Stimulated activated CD4-positive, alpha-beta T cell treated with anti-CD3 and anti-CD28 coated beads, Interleukin-1b, Interleukin-23, amount 100 ng/mL, for 24 hours (primary cell): Measurements from ENCODE around the gene THAP5.

Source experiments
- DNase-seq, 4 experiments: peaks; one replicate each; pipeline ENCODE4 v3.0.0-alpha.2; 2020; ENCODE audit warnings: low read depth in 4 of 4, low spot score in 1 of 4

Gene THAP5, protein sequence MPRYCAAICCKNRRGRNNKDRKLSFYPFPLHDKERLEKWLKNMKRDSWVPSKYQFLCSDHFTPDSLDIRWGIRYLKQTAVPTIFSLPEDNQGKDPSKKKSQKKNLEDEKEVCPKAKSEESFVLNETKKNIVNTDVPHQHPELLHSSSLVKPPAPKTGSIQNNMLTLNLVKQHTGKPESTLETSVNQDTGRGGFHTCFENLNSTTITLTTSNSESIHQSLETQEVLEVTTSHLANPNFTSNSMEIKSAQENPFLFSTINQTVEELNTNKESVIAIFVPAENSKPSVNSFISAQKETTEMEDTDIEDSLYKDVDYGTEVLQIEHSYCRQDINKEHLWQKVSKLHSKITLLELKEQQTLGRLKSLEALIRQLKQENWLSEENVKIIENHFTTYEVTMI

DNA sequence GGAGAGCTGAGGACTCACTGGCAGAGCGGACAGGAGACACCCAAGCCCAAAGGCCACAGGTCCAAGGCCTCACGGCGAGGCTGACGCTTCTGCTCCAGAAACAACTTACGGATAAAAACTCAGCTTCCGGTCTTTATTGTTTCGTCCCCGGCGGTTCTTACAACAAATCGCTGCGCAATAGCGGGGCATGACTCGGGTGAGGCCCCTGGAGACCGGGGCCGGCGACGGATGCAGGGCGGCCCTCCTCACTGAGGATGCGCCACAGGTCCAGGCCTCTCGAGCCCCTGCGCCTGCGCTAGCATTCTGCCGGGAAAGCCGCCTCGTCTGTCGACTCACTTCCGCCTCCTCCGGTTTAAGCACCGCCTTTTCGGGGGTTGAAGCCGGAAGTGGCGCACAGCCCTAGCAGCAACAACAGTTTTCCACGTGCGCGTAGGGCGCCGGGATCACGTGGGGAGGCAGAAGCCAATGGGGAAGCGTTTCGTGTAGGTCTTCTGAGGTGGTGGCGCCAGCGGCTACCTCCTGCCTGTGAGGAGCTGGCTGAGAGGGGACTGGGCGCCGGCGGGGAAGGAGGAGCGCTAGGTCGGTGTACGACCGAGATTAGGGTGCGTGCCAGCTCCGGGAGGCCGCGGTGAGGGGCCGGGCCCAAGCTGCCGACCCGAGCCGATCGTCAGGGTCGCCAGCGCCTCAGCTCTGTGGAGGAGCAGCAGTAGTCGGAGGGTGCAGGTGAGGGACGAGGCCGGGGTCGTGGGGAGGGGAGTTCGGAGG, at the start of gene THAP5, which contains the start of gene DNAJB9:
Gene THAP5 (minus strand): TSS at position 326 of the 765 bp plus-strand sequence. CDS start 137 bp downstream, at position 189.
Gene DNAJB9 (plus strand): TSS at position 494 of the 765 bp plus-strand sequence. CDS start 1,853 bp downstream, outside the sequence.
- peak; percentile 89 to 99 (median 97) for DNase-seq

DNA sequence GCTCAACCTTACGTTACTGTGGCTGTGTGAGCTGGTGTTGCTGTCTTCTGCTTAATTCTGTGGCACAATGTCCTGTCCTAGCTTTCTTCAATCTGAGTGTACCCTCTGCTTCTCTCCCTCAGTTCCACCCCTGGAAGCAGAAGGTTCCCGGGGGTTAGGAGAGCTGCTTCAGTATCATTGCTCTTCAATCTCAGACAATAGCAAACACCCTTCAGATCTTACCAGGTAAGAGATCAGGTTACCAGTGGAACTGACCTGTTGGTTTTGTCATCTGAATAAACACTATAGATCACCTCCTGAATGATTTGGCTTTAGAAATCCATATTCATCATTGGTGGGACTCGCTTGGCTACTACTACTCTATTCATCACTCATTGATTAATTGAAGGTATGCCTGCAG, 48.5 kb upstream of the THAP5 start:
- no peak for DNase-seq

DNA sequence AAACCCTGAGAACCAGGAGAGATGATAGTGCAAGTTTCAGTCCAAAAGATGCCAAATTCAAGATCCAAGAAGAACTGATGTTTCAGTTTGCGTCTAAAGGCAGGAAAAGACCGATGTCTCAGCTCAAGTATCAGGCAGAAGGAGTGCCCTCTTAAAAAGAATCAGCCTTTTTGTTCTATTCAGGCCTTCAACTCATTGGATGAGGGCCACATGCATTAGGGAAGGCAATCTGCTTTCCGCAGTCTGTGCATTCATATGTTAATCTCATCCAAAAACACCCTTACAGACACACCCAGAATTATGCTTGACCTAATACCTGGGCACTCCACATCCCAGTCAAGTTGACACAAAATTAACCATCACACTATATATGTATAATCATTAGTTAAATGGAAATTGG, 45.4 kb upstream of the THAP5 start:
- no peak for DNase-seq

DNA sequence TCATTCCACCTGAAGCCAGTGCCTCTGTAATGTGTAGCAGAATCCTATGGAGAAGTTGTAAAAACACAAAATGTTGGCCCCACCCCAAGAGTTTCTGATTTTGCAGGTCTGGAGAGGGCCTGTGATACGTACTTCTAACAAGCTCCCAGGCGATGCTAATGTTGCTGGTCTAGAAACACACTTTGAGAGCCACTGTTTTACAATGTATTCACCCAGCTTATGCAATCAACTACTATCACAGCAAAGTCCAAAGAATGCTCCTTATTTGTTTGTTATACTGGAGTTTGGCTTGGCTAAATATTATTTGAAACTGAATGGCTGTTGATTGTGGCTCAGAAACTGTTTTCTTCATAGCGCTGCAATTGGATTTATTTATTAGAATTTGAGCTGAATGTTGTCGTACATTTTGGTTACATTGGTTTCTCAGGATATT, 44.5 kb upstream of the THAP5 start:
- DNase-seq, result no peak

DNA sequence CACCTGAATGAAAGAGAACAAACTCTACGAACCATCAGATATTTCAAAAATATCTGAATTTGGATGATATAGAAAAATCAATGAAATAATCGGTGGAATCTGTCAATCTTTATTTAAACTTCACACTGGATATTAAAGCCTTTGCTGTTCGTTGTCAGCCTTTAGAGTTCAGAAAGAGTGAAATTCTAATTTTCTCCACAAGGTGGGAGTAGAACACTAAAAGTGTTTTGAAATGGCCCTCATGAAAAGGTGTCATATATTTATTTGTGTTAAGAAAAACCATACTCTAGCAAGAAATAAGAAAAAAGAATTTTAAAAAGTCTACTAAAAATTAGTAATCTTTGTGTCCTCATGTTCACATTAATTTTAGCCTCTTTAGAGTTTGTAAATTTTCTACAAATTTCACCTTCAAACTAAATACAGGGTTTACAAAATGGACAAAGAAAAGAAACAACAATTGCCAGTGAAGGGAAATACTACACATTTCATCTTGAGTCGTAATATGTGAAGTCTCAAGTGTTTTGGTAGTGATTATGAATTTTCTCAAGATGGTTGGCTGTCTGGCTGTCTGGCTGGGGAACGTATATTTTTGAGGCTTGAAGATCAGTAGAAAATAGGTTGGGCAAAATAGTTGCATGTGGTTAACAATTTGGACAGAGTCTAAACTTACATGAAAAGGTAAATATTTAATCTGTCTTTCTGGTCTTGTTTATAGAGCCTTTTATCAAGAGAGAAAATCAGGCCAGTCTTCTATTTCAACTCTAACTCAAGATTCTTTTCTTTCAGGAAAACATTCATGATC, 43.8 kb upstream of the THAP5 start:
- DNase-seq, result no peak

DNA sequence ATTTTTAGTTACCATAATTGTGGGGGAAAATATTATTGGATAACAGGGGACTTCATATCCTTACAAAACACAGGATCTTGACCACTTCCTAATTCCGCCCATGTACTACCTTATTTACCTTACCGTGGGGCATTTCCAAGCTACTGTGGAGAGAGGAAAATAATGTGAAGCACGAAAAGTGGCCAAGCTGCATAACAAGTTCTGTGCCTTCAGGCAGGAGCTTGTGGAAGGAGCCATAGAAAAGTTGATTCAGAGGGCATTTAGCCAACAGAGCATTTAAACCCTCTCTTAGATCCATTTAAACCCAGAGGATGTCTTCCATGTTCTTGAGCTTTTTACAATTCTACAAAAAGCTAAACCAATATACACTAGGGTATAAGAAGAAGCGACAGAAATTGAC, 41.8 kb upstream of the THAP5 start:
- no peak for DNase-seq

DNA sequence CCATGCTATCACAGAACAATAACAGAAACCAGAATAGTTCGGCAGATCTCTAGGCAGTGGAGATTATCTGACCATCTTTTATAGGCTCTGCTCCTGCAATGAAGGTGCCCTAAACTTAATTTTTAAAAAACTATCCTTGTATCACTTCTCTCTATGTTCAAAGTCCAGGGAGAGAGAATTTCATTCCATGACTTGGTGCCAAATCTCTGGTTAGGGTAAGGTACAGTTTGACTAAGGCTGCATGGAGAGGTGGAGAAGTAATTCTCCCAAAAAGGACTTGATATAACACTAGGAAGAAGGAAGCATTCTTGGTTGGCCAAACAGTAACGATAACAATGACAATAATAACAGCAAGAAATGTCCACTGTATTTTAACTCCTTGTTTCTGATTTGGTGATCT, 40.1 kb upstream of the THAP5 start:
- no peak for DNase-seq

DNA sequence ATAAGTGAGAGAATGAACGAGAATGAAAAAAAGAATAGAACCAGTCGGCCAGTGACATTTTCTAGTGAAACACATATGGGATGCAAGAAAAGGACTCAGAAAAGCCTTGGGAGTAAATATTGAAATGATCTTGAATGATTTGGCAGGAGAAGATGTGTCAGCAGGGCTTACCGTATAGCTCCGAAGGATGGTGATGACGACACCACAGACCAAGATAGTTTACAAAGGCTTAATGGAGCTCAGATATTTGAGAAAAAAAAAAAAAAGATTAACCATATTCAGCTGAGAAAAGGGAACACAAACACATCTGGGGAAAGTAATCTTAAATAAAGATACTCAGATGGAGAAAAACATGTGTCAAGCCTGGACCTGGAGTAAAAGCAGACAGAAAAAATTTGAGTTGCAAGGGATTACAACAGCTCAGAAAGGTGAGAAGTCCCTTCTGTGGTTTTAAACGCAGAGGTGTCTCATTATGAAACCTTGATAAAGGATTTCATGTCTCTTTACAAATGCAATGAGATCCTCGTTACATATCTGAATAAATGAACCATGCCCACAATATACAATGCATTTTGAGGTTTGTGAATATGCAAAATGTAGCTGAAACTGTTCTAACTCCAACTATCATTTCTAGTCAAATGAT, 36.2 kb upstream of the THAP5 start:
- no peak for DNase-seq

DNA sequence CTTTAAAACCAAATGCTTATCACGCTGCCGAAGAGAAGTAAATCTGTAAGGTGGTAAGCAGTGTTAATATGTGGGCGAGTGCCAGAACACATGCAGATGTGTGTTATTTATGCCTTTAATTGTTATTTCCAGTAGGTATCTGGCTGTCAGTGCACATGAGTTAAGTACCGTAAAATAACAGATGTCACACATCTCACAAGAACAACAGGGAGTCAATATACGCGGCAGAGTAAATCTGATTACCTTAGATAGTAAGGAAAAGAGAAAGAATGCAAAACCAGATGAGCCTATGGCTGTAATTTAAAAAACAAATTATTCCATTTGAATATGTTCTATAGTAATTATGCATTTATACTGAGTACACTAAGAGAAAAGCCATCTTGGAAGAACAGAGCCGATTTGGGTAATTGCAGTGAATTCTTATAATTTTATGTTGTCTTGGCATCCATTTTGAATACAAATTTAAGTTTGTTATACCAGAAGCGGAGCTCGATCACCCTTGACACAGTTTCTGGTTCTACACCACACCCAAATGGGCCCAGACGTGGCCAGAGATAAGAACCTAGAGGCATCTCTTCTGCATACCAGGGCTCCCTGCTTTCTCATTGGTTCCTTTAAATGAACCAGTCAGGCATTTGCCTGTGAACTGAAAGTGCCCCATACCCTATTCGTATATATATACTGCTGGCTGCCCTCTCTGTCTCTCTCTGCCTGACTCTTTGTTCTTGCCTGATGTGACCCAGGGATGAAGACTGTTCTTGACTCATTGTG, 35.0 kb upstream of the THAP5 start:
- DNase-seq, result no peak

DNA sequence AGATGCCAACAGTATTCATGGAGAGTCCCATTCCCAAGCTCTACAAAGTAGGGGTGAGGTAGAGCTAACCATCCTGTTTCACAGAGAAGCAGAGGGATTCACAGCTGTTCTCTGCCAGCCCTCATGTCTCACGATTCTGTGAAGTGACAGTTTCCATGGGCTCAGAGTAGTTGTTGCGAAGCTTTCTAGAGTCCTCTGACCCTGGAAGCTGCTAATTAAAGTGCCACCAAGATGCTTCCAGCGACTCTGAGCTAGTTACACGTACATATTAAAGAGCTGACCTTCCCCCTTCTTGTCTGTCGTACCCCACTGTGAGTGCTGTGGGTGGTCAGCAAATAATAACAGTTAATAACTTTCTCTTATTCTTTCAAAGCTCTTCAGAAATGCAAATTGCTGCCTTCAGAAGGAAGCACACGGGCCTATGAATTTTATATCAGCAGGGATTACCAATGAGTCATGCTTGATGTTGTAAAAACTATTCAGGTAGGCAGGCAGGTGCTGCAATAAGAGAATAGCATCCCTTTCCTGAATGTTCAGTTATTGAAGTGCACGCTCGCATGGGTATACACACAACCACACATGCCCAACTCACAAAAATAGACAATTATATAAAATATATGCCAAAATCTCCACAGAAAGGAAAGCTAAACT, 34.3 kb upstream of the THAP5 start:
- DNase-seq, result no peak

DNA sequence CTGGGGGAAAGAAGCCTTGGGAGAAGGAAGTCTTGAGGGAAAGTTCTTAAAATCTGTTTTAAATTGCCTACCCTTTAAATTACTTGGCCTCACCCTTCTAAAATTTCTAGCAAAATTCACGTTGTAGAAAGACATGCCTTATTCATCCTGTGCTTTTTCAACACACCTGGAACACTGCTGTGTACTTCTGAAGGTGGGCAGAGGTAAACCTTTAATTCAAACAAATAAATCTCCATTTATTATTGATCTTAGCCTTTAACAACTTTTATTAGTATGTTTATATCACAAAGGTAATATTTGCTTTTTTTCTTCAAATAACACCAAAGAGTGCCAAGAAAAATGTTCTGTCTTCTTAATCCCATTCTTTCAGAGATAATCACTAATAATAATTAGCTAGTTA, 30.9 kb upstream of the THAP5 start:
- no peak for DNase-seq

DNA sequence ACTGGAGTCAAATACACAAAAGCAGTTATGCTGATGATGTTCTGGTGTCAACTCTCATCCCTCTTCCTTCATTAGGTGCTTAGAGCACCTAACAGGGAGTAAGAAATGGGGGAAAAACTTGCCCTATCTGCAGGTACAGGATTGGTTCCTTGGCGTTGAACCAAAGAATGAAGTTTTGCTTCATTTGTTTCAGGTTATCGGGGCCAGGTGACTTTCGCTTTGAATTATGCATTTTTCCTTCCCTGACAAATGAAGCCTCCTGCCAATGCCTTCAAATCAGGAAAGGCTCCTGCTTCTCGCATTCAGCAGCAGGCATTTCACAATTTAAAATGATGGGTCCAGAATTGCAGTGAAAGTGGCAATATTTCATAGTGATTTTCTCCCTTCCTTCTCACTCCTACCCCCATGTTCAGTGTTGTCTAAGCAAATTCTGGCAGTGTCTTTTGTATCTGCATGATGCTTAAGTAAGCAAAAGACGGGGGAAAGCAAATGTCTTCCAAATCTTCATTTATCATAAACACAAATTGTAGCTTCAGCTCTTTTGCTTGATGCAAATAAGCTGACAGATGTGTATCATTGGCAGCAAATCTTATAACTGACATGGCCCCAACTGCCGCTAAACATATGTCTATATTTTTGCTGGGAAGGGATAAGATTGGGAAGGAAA, 29.5 kb upstream of the THAP5 start:
- no peak for DNase-seq

DNA sequence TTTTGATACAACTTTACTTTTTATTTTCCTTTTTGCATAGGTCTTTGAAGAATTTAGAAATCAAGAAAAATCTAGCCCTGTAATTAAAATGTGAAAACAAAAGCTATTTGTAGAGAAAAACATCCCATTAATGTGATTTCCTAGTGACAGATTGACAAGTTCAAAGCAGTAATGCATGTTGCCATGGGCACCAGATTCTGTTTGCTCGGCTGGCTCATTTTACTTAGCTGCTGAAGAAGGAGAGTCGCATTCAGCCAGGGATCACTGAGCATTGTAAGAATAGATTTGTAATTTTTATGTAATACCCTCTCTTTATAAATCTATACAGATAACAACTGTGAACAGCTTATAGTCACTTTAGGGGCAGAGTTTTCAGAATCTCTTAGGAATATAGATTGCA, 28.6 kb upstream of the THAP5 start:
- DNase-seq, result no peak

DNA sequence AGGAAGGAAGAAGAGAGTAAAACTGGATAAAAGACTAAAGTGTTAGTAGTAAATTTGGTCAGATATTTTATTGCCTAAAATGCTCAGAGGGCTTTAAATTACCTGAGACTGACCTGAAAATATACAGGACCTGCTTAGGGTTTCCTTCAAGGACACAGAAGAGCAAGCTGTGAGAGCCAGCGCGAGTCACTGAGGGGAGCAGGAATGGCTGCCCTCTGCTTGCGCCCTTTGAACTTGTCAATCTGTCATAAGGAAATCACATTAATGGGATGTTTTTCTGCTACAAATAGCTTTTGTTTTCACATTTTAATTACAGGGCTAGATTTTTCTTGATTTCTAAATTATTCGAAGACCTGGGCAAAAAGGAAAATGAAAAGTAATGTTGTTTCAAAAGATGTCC, 27.1 kb upstream of the THAP5 start:
- no peak for DNase-seq

DNA sequence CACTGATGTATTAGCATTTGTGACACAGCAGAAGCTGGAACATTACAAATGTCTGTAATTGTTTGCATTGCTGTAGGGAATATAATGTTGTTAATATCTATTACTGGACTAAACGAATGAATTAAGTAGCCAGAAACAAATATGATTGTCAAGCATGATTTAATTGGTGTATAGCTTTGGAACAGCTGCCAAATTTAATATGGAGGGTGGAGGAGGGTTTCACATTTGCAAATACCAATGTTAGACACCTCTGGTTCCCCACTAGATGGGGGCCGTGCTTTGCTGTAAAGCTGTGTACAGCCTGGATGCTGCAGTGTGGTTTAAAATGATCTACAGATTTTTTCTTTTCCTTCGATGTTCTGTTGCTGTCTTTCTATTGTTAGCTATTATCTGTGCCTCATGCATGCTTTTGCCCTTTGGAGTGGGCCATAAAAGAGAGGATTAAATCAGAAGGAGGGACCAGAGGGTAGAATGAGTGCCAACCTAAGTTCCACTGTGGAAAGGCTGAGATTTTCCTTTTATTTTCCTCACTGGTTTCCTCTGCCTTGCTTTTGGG, 23.2 kb upstream of the THAP5 start:
- DNase-seq, result no peak

DNA sequence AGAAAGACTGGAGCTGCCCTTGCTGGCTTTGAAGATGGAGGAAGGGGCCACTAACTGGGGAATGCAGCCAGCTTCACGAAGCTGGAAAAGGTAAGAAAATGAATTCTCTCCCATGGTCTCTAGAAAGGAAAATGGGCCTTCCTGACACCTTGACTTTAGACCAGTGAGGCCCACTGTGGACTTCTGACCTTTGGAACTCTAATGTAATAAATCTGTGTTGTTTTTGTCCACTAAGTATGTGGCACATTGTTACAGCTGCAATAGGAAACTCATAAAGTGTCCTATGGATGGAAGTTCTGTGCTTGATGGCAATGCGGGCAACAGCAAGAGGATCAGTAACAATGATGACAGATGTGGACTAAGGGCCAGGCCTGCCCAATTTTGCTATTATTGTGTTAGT, 21.1 kb upstream of the THAP5 start:
- DNase-seq, result no peak

DNA sequence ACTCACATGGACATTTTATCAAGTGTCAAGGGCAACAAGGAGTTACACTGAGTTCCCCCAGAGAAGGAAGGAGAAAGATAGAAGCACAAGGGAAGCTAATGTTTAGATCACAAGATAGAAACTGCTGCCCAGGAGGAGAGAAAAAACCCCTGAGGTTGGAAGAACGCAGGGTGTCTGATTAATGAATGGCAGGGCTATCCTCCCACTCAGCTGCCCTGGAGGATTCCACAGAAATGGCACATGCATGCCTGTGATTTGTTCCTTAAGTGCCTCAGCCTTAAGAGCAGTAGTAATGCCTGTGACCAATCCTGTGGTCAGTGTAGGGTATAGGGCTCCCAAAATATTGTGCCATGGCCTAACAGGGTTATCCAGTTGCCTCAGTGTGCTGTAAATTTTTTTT, 20.4 kb upstream of the THAP5 start:
- no peak for DNase-seq

DNA sequence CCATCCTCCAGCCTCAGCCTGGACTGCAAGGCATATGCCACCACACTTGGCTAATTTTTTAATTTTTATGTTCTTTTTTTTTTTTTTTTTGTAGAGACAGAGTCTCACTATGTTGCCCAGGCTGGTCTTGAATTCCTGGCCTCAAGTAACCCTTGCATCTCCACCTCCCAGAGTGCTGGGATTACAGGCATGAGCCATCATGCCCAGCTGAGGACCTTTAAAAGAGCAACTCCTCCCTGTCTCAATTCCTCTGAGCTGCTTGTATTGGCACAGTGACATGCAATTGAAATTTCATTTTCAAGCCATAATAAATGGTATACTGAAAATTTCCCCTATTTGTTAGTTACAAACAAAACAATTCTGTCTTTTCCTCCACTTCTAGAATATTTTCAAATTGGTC, 19.7 kb upstream of the THAP5 start:
- no peak for DNase-seq

DNA sequence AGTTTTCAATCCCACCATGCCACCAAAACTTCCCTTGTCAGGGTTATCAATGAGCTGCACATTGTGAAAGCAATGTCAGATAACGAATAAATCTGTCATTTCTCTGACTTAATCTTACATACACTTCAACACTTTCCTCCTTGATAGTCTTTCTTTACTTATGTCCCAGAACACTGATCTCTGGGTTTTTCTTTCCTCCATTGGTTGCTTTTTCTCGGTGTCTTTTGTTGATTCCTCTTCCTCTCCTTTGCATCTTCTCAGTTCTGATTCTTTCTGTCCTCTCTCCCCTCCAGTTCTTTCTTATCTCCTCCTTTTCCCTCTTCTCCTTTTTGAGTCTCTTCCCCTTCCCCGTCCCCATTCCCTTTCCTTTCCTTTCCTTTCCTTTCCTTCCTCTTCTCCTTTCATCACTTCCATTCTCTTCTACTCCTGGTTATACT, 16.8 kb upstream of the THAP5 start:
- DNase-seq, result no peak
